ENCODE results near the gene SKP2.

SKP2 gene

DNA sequence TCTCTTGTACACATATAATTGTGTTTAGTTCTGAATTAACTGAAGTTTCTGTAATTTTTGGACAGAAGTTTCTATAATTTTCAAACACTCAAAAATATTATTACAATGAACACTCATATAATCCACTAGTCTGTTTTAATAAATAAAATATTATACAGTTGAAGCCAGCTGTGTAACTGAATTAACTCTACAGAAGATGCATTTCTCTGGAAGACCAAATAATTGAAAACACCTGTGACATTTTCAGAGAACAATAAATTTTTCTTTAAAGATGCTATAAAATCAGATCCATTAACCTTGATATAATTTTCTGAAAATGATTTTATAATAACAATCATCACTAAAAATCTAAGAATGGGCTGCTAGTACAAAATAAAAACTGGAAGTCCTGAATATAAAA lies 75.1 kb downstream of the SKP2 start:
- DNase-seq (ENCODE audit: low read depth), result no peak
- TF ChIP-seq, protein P1, sequence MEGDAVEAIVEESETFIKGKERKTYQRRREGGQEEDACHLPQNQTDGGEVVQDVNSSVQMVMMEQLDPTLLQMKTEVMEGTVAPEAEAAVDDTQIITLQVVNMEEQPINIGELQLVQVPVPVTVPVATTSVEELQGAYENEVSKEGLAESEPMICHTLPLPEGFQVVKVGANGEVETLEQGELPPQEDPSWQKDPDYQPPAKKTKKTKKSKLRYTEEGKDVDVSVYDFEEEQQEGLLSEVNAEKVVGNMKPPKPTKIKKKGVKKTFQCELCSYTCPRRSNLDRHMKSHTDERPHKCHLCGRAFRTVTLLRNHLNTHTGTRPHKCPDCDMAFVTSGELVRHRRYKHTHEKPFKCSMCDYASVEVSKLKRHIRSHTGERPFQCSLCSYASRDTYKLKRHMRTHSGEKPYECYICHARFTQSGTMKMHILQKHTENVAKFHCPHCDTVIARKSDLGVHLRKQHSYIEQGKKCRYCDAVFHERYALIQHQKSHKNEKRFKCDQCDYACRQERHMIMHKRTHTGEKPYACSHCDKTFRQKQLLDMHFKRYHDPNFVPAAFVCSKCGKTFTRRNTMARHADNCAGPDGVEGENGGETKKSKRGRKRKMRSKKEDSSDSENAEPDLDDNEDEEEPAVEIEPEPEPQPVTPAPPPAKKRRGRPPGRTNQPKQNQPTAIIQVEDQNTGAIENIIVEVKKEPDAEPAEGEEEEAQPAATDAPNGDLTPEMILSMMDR (conservative IDR thresholded peaks at IDR 0.05; ENCODE audit: control insufficient read depth, insufficient read depth, low read depth, low read length), result no peak
- no peak overlapping the region for H3K4me3 ChIP-seq (ENCODE audit: control insufficient read depth, low read depth, low read length)

DNA sequence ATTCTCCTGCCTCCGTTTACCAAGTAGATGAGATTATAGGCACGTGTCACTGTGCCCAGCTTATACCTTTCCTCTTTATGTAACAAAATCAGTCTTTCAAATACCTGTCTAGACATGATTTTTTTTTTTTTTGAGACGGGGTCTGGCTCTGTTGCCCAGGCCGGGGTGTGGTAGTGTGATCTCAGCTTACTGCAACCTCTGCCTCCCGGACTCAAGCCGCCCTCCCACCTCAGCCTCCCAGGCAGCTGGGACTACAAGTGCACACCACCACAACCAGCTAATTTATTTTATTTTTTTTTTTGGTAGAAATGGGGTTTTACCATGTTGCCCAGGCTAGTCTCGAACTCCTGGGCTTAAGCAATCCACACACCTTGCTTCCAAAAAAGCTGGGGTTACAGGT lies 76.6 kb downstream of the SKP2 start:
- TF ChIP-seq, protein P1 (conservative IDR thresholded peaks at IDR 0.05; ENCODE audit: control insufficient read depth, insufficient read depth, low read depth, low read length), result no peak
- DNase-seq (ENCODE audit: low read depth), result no peak
- H3K4me3 ChIP-seq (ENCODE audit: control insufficient read depth, low read depth, low read length), result no peak overlapping the region

DNA sequence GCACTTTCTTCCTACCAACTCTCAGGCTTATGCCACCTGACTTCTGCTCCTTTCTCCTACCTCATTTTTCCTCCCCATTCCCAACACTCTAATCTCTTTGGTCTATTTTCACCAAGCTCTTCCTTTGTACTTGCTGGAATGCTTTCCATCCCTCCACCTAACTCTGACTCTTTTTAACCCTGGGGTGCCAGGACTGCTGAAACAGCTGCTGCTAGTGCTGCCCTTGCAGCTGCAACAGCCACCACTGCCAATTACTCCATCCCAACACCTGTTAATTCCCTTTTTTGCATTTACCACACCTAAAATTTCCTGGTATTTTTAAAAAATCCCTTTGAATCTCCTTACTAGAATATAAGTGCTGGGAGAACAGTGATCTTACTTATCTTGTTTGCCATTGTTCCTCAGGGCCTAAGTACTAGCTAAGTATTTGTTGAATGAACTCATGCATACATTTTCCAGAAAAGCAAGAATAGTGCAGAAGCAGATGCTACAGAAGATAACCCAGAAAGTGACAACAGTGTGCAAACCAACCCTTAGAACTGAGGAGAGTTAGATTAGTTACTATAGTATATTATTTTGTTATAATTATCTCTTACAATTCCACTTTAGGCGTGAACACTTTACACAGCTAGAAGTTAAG lies 78.4 kb downstream of the SKP2 start:
- DNase-seq (ENCODE audit: low read depth), result no peak
- H3K4me3 ChIP-seq (ENCODE audit: control insufficient read depth, low read depth, low read length), result no peak overlapping the region
- TF ChIP-seq, protein P1 (conservative IDR thresholded peaks at IDR 0.05; ENCODE audit: control insufficient read depth, insufficient read depth, low read depth, low read length), result no peak

DNA sequence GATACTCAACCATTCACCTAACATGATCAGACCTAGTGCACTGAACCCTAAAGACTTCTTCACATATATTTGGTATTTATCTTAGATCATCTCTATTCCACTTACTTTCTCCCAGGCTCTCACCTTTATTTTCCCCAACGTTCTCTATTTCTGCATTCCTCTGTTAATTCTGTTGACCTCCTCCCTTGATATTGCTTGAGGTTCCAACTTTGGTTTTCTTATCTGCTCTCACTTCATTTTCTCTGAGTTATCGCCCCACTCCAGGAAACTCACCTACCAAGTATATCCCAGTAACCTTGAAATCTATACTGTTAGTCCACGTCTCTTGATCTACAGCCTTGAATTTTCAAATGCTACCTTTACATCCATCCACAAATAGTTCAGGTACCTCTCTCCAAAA lies 80.6 kb downstream of the SKP2 start:
- no peak for DNase-seq (ENCODE audit: low read depth)
- H3K4me3 ChIP-seq (ENCODE audit: control insufficient read depth, low read depth, low read length), result no peak overlapping the region
- TF ChIP-seq, protein P1 (conservative IDR thresholded peaks at IDR 0.05; ENCODE audit: control insufficient read depth, insufficient read depth, low read depth, low read length), result no peak

Measured in fibroblast of mammary gland (primary cell).